K562 (cell line): ENCODE measurements around the gene EXT2. TPM values are rescaled to one million over a fixed set of nuclear protein-coding genes. Genes with fewer than 3 reads are reported as not detected.

Source experiments
- CREB1 ChIP-seq, 2 experiments: sonication (generic) in 1 of 2; formaldehyde crosslinking in 1 of 2; IDR thresholded peaks; 2 replicates each; pipeline versions ENCODE4 v1.6.1 to v1.8.0; 2012 to 2022; ENCODE audit warnings: inconsistent platforms in 1 of 2, mild to moderate bottlenecking in 1 of 2, missing genetic modification reagents in 1 of 2, moderate library complexity in 1 of 2
- HNRNPLL ChIP-seq: fragments of 200-400 bp; formaldehyde crosslinking; IDR thresholded peaks from 2 replicates; pipeline ENCODE4 v1.6.1; 2017; ENCODE audit warnings: low read length, low read depth, mild to moderate bottlenecking; ENCODE audit not compliant: poor library complexity, severe bottlenecking
- ILK ChIP-seq: fragments of 450-650 bp; IDR thresholded peaks from 2 replicates; pipeline ENCODE4 v1.6.1; 2016; ENCODE audit warnings: missing genetic modification characterization, low read depth, mild to moderate bottlenecking, missing compliant biosample characterization, moderate library complexity, borderline replicate concordance
- L3MBTL2 ChIP-seq: fragments of 450-650 bp; IDR thresholded peaks from 2 replicates; pipeline ENCODE4 v1.6.1; 2016; ENCODE audit warnings: mild to moderate bottlenecking, moderate library complexity
- LEF1 ChIP-seq: fragments of 450-650 bp; IDR thresholded peaks from 2 replicates; pipeline ENCODE4 v1.6.1; 2016; ENCODE audit warnings: mild to moderate bottlenecking
- SAP30 ChIP-seq: fragments of 200-600 bp; sonication (generic); IDR thresholded peaks from 2 replicates; pipeline ENCODE4 v1.6.1; 2012; ENCODE audit warnings: borderline replicate concordance, low read depth, mild to moderate bottlenecking, moderate library complexity, low read length, control low read depth, inconsistent platforms; ENCODE audit not compliant: insufficient read depth, poor library complexity, severe bottlenecking
- ZNF124 ChIP-seq: sonication (generic); formaldehyde crosslinking; IDR thresholded peaks from 2 replicates; pipeline ENCODE4 v1.8.1; 2022; ENCODE audit warnings: missing genetic modification reagents
- ZNF695 ChIP-seq: fragments of 450-650 bp; formaldehyde crosslinking; IDR thresholded peaks from 2 replicates; pipeline ENCODE4 v1.4.0; 2020; ENCODE audit warnings: mild to moderate bottlenecking, moderate library complexity
- polyA plus RNA-seq, 8 experiments: library from polyadenylated mRNA; depleted of rRNA in 4 of 8; stranded (reverse) in 5 of 8; unstranded in 3 of 8; fragments of >200 nt; fragmentation: Nextera tagmentation in 2 of 8; fragmentation: Illumina TruSeq in 1 of 8; extraction: Ambion mirVana in 2 of 8; extraction: Trizol in 1 of 8; gene quantifications; 2 replicates each; pipeline versions ENCODE4 v1.2.1 to v1.2.3, GENCODE V29; 2011 to 2014; ENCODE audit warnings: inconsistent platforms in 1 of 8, missing spikeins in 1 of 8
- total RNA-seq, 7 experiments: library from RNA; depleted of rRNA in 6 of 7; stranded (reverse); fragments of >200 nt in 6 of 7; fragmentation: Illumina TruSeq in 2 of 7; extraction: Trizol in 2 of 7; gene quantifications; 2 replicates each; pipeline versions ENCODE4 v1.2.1 to v1.2.3, GENCODE V29; 2011 to 2021; ENCODE audit warnings: low replicate concordance in 1 of 7
- TF ChIP-seq, protein P1 (sequence below): fragments of 450-650 bp; IDR thresholded peaks from 2 replicates; pipeline ENCODE4 v1.6.1; 2016; ENCODE audit warnings: mild to moderate bottlenecking
- TF ChIP-seq, protein P2 (sequence below): fragments of 250-450 bp; sonication (Bioruptor Pico); IDR thresholded peaks from 2 replicates; pipeline ENCODE4 v1.5.0; 2021; ENCODE audit warnings: mild to moderate bottlenecking, moderate library complexity
- TF ChIP-seq, protein P3 (sequence below): fragments of 450-650 bp; IDR thresholded peaks from 2 replicates; pipeline ENCODE4 v1.6.1; 2018; ENCODE audit warnings: mild to moderate bottlenecking, low read depth; ENCODE audit not compliant: partially characterized antibody
- TF ChIP-seq, protein P4 (sequence below): sonication (generic); formaldehyde crosslinking; IDR thresholded peaks from 2 replicates; pipeline ENCODE4 v1.8.0; 2022; ENCODE audit warnings: mild to moderate bottlenecking, missing genetic modification reagents
- TF ChIP-seq, protein P5 (sequence below): fragments of 250-450 bp; sonication (Bioruptor Pico); IDR thresholded peaks from 2 replicates; pipeline ENCODE4 v1.8.0; 2022; ENCODE audit warnings: moderate library complexity, mild to moderate bottlenecking, inconsistent platforms

Gene EXT2
- total and polyA plus RNA-seq, 9 of the 15 experiments (the other 6 are each of a cell fraction or from before 2014, with no cell fraction given), result 7.5 to 52.1 (median 38.1) TPM

DNA sequence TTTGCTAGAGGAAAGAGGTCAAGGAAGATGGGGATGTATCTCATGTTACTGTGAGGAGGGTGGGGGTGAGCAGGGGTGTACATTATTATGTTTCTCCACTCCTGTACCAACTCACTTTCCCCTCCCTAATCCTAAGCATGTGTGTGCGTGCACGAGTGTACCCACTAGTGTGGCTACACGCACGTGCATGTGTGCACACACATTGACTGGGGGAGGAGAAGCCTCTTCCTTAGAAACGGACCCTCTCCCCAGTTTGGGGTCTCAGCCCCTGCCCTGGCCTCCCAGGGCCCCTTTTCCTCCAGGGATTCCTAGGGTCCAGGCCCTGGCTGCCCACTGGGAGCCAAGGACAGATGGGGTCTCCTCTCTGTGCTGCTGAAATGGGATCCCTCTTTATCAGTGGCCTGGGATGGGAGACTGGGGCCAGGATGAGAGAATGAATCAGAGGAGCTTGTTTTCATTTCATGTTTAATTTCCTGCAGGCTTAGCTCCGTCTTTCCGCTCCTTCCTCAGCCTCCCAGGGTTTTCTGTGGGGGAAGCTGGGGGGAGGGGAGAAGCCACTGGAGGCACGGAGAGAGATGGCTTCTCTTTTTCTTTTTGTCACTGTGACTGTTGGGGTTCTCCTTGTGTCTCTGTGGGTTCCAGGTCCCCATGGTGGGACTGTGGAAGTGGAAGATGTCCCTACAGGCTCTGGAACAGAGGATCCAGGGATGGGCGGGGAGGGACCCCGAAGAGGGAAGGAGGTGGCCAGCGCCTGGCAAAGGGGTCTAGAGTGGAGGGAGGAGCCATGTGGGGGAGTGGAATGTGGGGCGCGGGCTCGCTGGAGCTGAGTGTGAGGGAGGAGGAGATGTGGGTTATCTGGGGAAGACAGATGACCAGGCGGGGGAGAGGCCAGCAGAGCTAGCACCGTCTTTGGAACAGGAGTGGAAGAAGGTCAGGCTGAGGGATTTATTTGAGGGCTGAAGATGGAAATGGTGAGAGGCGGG is 174.2 kb downstream of the EXT2 start (continued):
- TF ChIP-seq, protein P1, sequence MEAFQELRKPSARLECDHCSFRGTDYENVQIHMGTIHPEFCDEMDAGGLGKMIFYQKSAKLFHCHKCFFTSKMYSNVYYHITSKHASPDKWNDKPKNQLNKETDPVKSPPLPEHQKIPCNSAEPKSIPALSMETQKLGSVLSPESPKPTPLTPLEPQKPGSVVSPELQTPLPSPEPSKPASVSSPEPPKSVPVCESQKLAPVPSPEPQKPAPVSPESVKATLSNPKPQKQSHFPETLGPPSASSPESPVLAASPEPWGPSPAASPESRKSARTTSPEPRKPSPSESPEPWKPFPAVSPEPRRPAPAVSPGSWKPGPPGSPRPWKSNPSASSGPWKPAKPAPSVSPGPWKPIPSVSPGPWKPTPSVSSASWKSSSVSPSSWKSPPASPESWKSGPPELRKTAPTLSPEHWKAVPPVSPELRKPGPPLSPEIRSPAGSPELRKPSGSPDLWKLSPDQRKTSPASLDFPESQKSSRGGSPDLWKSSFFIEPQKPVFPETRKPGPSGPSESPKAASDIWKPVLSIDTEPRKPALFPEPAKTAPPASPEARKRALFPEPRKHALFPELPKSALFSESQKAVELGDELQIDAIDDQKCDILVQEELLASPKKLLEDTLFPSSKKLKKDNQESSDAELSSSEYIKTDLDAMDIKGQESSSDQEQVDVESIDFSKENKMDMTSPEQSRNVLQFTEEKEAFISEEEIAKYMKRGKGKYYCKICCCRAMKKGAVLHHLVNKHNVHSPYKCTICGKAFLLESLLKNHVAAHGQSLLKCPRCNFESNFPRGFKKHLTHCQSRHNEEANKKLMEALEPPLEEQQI, result peak; percentile 83; the same call in 1 of the 2 replicates
- TF ChIP-seq, protein P2, sequence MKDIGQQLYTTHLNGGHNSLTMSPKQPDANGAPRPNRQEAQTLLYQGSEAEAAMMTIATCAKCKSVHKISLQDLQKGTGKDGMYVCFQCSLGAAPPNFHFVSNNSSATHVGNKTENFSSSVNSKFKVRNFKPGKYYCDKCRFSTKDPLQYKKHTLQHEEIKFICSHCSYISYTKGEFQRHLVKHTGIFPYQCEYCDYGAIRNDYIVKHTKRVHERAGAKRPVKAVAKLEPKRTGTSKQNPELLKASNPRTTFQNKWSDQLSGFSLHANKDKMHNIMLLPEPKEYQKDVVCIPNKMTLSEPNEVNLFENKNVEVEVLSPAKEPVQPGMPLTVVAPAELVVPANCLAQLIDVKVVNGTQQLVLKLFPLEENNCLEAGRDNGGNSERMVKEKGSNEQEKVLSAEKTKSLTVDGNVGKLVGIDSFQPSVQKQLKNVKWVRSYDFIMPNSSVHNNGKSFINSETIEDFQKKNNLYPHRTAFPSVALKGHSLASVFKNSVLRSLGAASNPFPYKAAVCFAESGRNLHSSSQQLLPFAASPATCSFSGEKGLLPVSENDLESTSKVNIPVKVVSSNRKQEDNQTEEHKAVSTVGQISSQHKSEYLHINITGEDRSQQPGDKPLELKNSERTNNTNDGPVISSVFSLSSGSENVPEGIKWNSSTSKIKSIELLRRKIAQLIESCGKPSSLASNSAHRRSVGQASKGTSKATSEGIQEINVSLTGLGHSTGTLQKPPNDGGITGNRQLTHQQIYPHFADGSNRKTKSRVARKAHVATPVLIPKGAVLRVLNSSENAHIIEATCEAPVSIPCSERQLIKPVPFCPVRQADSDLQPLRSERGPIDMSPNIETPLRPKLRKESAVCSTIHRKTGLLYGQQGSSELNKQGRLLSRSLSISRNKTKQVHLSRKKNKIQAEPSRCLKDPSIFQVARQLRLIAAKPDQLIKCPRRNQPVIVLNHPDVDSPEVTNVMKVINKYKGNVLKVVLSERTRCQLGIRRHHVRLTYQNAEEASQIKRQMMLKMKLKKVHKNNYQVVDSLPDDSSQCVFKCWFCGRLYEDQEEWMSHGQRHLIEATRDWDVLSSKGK, result no peak
- TF ChIP-seq SAP30 (no peak), L3MBTL2 (peak; percentile 55; the same call in 1 of the 2 replicates), CREB1 (IDR thresholded peaks at IDR 0.05) (0 out of 2 replicates have a peak, but pooled peaks have one; percentile 25), CREB1 (CRISPR knock-in tag; IDR thresholded peaks at IDR 0.05) (no peak), ZNF124 (no peak), ILK (tag) (no peak), ZNF695 (CRISPR knock-in tag) (no peak), LEF1 (peak; percentile 96), HNRNPLL (no peak)
- TF ChIP-seq, protein P3, sequence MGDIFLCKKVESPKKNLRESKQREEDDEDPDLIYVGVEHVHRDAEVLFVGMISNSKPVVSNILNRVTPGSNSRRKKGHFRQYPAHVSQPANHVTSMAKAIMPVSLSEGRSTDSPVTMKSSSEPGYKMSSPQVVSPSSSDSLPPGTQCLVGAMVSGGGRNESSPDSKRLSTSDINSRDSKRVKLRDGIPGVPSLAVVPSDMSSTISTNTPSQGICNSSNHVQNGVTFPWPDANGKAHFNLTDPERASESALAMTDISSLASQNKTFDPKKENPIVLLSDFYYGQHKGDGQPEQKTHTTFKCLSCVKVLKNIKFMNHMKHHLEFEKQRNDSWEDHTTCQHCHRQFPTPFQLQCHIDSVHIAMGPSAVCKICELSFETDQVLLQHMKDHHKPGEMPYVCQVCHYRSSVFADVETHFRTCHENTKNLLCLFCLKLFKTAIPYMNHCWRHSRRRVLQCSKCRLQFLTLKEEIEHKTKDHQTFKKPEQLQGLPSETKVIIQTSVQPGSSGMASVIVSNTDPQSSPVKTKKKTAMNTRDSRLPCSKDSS, result no peak
- TF ChIP-seq, protein P4, sequence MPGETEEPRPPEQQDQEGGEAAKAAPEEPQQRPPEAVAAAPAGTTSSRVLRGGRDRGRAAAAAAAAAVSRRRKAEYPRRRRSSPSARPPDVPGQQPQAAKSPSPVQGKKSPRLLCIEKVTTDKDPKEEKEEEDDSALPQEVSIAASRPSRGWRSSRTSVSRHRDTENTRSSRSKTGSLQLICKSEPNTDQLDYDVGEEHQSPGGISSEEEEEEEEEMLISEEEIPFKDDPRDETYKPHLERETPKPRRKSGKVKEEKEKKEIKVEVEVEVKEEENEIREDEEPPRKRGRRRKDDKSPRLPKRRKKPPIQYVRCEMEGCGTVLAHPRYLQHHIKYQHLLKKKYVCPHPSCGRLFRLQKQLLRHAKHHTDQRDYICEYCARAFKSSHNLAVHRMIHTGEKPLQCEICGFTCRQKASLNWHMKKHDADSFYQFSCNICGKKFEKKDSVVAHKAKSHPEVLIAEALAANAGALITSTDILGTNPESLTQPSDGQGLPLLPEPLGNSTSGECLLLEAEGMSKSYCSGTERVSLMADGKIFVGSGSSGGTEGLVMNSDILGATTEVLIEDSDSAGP (CRISPR knock-in tag), result no peak
- TF ChIP-seq, protein P5, sequence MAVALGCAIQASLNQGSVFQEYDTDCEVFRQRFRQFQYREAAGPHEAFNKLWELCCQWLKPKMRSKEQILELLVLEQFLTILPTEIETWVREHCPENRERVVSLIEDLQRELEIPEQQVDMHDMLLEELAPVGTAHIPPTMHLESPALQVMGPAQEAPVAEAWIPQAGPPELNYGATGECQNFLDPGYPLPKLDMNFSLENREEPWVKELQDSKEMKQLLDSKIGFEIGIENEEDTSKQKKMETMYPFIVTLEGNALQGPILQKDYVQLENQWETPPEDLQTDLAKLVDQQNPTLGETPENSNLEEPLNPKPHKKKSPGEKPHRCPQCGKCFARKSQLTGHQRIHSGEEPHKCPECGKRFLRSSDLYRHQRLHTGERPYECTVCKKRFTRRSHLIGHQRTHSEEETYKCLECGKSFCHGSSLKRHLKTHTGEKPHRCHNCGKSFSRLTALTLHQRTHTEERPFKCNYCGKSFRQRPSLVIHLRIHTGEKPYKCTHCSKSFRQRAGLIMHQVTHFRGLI, result no peak
